Measurements from ENCODE around the gene ACOT2. TPM values are rescaled to one million over a fixed set of nuclear protein-coding genes. Genes with fewer than 3 reads are reported as not detected.

ACOT2 gene
- total RNA-seq, 1 donor from 2014 or later: 16.2 TPM

GRCh38 chr14:73613419-73613963 is 44.5 kb downstream of the ACOT2 start:
- DNase-seq (ENCODE audit: low read depth, low spot score): no peak

- no peak for DNase-seq (ENCODE audit: low read depth, low spot score)
Measured at GRCh38 chr14:73616831-73617230, 47.8 kb downstream of the ACOT2 start.

- no peak for DNase-seq (ENCODE audit: low read depth, low spot score)
Measured at GRCh38 chr14:73619524-73619923, 50.5 kb downstream of the ACOT2 start.

GRCh38 chr14:73620268-73620667 is 51.3 kb downstream of the ACOT2 start:
- no peak for DNase-seq (ENCODE audit: low read depth, low spot score)

GRCh38 chr14:73623504-73624054 is 54.6 kb downstream of the ACOT2 start:
- DNase-seq (ENCODE audit: low read depth, low spot score): no peak

Other genes starting within 250 kb of the ACOT2 start
- gene NUMB, start 110.7 kb upstream of the ACOT2 start, total RNA-seq: 45.1 and 46.3 TPM in 2 replicates
- 27.0 and 31.0 TPM in 2 replicates for gene RIOX1, start 78.3 kb upstream of the ACOT2 start, total RNA-seq
- 1.4 and 2.0 TPM in 2 replicates for gene ACOT1, start 32.1 kb upstream of the ACOT2 start, total RNA-seq
- gene HEATR4, start 10.3 kb upstream of the ACOT2 start, total RNA-seq: under 0.01 and 0.11 TPM in 2 replicates
- 0.46 and 1.5 TPM in 2 replicates for gene ACOT4, start 22.7 kb downstream of the ACOT2 start, total RNA-seq
- gene ACOT6, start 43.3 kb downstream of the ACOT2 start, total RNA-seq: not detected in 2 replicates
- gene DNAL1, start 75.8 kb downstream of the ACOT2 start, total RNA-seq: 5.9 and 7.2 TPM in 2 replicates
- gene PNMA1, start 145.2 kb downstream of the ACOT2 start, total RNA-seq: 25.3 and 25.5 TPM in 2 replicates